NT2/D1 (cell line): Measurements from ENCODE around the gene NPAS2.

Experiments
- SUZ12 ChIP-seq: IDR thresholded peaks from 2 replicates; pipeline ENCODE4 v1.6.1; 2011; ENCODE audit not compliant: insufficient read length, insufficient read depth; ENCODE audit errors: extremely low read depth
- YY1 ChIP-seq: IDR thresholded peaks from 2 replicates; pipeline ENCODE4 v1.6.1; 2011; ENCODE audit not compliant: insufficient read length, insufficient read depth
- ZNF274 ChIP-seq: IDR thresholded peaks from 2 replicates; pipeline ENCODE4 v1.6.1; 2011; ENCODE audit warnings: mild to moderate bottlenecking, low read depth, low read length

GRCh38 chr2:100982431-100982861 lies 162.5 kb downstream of the NPAS2 start:
- TF ChIP-seq ZNF274 (no peak), SUZ12 (no peak), YY1 (no peak)
